ENCODE measurements around the gene PIK3AP1. TPM values are rescaled to one million over a fixed set of nuclear protein-coding genes. Genes with fewer than 3 reads are reported as not detected.

Gene PIK3AP1
- total and polyA plus RNA-seq, 2 of the 13 experiments (the other 11 are each of a cell fraction or from before 2014, with no cell fraction given): 3.6 to 13.8 TPM

- ChIA-PET POLR2A (no interaction called here), CTCF (ENCODE audit: low intra/inter-chr PET ratio, low total read pairs) (no interaction called here)
- no peaks in the 10 kb centered on the region for H3K79me2 ChIP-seq (ENCODE audit: insufficient read depth, low read length)
- BruUV-seq (replicated peaks): no TSS peak
- DNase-seq (ENCODE audit: low spot score) (no peak), FAIRE-seq (no peak), ATAC-seq (no peak)
- no peaks in the 10 kb centered on the region for H3K9me3 ChIP-seq (ENCODE audit: low read length)
- H3K4me1 ChIP-seq (ENCODE audit: insufficient read depth, low read length): no peaks in the 10 kb centered on the region
- in situ Hi-C loops (cut with HindIII; ENCODE audit: extremely low pct_ligation_motif_present, low pct_unique_long_range_greater_than_20kb) (no loop called here), intact Hi-C loops (cut with micrococcal nuclease; ENCODE audit: unreplicated experiment) (no loop called here)
- H3K4me3 ChIP-seq (replicated peaks in 1 of 3; ENCODE audit: insufficient read depth in 1 of 3, low read depth in 2 of 3, low read length in 3 of 3): no peak overlapping the region
- no peak overlapping the region for H3K9ac ChIP-seq (ENCODE audit: insufficient read depth, low read depth, low read length)
- 25% methylated on average over 3 of the region's 3 CpGs for WGBS (ENCODE audit: low lambda C conversion rate)
- H3K36me3 ChIP-seq (replicated peaks in 1 of 2; ENCODE audit: control insufficient read depth in 1 of 2, insufficient read depth in 2 of 2, low read length in 2 of 2): no peaks in the 10 kb centered on the region
- TF ChIP-seq GATAD1 (CRISPR knock-in tag; IDR thresholded peaks at IDR 0.05): no peak
- TF ChIP-seq ZNF792 (CRISPR knock-in tag; IDR thresholded peaks at IDR 0.05): no peak
- TF ChIP-seq ZBTB38 (CRISPR knock-in tag; IDR thresholded peaks at IDR 0.05): no peak
- TF ChIP-seq PTBP1 (IDR thresholded peaks at IDR 0.05; ENCODE audit: low read depth, low read length, poor library complexity, severe bottlenecking): no peak
- no peak for TF ChIP-seq NAIF1 (CRISPR knock-in tag; IDR thresholded peaks at IDR 0.05; ENCODE audit: borderline replicate concordance)
- no peak for TF ChIP-seq BORCS8-MEF2B (CRISPR knock-in tag; IDR thresholded peaks at IDR 0.05)
- TF ChIP-seq PITX1 (CRISPR knock-in tag; IDR thresholded peaks at IDR 0.05): no peak
- TF ChIP-seq TOPORS (CRISPR knock-in tag; IDR thresholded peaks at IDR 0.05): no peak
- no peak for TF ChIP-seq KDM6A (CRISPR knock-in tag; IDR thresholded peaks at IDR 0.05; ENCODE audit: low read depth)
- TF ChIP-seq ZNF737 (CRISPR knock-in tag; IDR thresholded peaks at IDR 0.05; ENCODE audit: borderline replicate concordance): no peak
- no peak for TF ChIP-seq ZNF282 (IDR thresholded peaks at IDR 0.05; ENCODE audit: partially characterized antibody)
- no peak for TF ChIP-seq PPARG (CRISPR knock-in tag; conservative IDR thresholded peaks at IDR 0.05)
- no peak for TF ChIP-seq ZBTB43 (CRISPR knock-in tag; conservative IDR thresholded peaks at IDR 0.05)
- no peak for TF ChIP-seq MIER2 (CRISPR knock-in tag; IDR thresholded peaks at IDR 0.05)
- TF ChIP-seq SKI (IDR thresholded peaks at IDR 0.05; ENCODE audit: partially characterized antibody): no peak
- H3K4me2 ChIP-seq (ENCODE audit: low read depth, low read length): no peak overlapping the region
- H2AFZ ChIP-seq (ENCODE audit: low read length): no peak overlapping the region
- H4K20me1 ChIP-seq (ENCODE audit: insufficient read depth, low read length): no peaks in the 10 kb centered on the region
- H3K27me3 ChIP-seq (ENCODE audit: control insufficient read depth in 1 of 2, insufficient read depth in 2 of 2, low read length in 2 of 2): no peaks in the 10 kb centered on the region
- H3K27ac ChIP-seq (ENCODE audit: extremely low read length, insufficient read depth, low read length): no peak overlapping the region
Measured at GRCh38 chr10:96695975-96696634, 24.2 kb downstream of the PIK3AP1 start.
